Endodermal cell (in vitro differentiated cells): ENCODE results near the gene MRPS27. TPM values are rescaled to one million over a fixed set of nuclear protein-coding genes. Genes with fewer than 3 reads are reported as not detected.

Experiments used
- DNase-seq: peaks from one replicate; pipeline ENCODE4 v3.0.0-alpha.2; 2017
- H3K27ac ChIP-seq: 2 replicates; pipeline ENCODE4 v1.5.1; 2013; ENCODE audit warnings: mild to moderate bottlenecking, low read depth, low read length, moderate library complexity
- H3K27me3 ChIP-seq: 2 replicates; pipeline ENCODE4 v1.6.1; 2013; ENCODE audit warnings: mild to moderate bottlenecking, low read length, moderate library complexity; ENCODE audit not compliant: insufficient read depth, control insufficient read depth, poor library complexity, severe bottlenecking
- H3K36me3 ChIP-seq: 2 replicates; pipeline ENCODE4 v1.7.0; 2013; ENCODE audit warnings: mild to moderate bottlenecking, low read length, moderate library complexity; ENCODE audit not compliant: control insufficient read depth, insufficient read depth
- H3K4me1 ChIP-seq: one replicate; pipeline ENCODE4 v1.7.0; 2013; ENCODE audit warnings: low read length; ENCODE audit not compliant: control insufficient read depth, insufficient read depth
- H3K4me3 ChIP-seq: 2 replicates; pipeline ENCODE4 v1.5.1; 2013; ENCODE audit warnings: mild to moderate bottlenecking, low read length, moderate library complexity
- H3K9ac ChIP-seq: 2 replicates; pipeline ENCODE4 v1.6.1; 2013; ENCODE audit warnings: mild to moderate bottlenecking, low read length, moderate library complexity; ENCODE audit not compliant: poor library complexity, severe bottlenecking; ENCODE audit errors: extremely low read depth
- H3K9me3 ChIP-seq: 2 replicates; pipeline ENCODE4 v1.6.1; 2013; ENCODE audit warnings: mild to moderate bottlenecking, low read length, moderate library complexity; ENCODE audit not compliant: control insufficient read depth
- H3K27ac Mint-ChIP-seq: 2 replicates; pipeline ENCODE4 v1.8.0; 2020; ENCODE audit warnings: mixed read lengths
- H3K27me3 Mint-ChIP-seq: 2 replicates; pipeline ENCODE4 v1.8.0; 2021; ENCODE audit warnings: mild to moderate bottlenecking, mixed read lengths; ENCODE audit not compliant: insufficient read depth
- H3K36me3 Mint-ChIP-seq: 2 replicates; pipeline ENCODE4 v1.8.0; 2020; ENCODE audit warnings: low read depth, mixed read lengths
- H3K4me1 Mint-ChIP-seq: 2 replicates; pipeline ENCODE4 v1.8.0; 2020; ENCODE audit warnings: mixed read lengths
- H3K4me3 Mint-ChIP-seq: 2 replicates; pipeline ENCODE4 v1.8.0; 2020; ENCODE audit warnings: mild to moderate bottlenecking, moderate library complexity, mixed read lengths
- H3K9me3 Mint-ChIP-seq: 2 replicates; pipeline ENCODE4 v1.8.0; 2020; ENCODE audit warnings: mild to moderate bottlenecking, mixed read lengths
- CTCF ChIP-seq: fragments of 200-600 bp; sonication (generic); conservative IDR thresholded peaks from 2 replicates; pipeline ENCODE4 v1.5.0; 2021; ENCODE audit warnings: antibody characterized with exemption, mild to moderate bottlenecking
- WGBS, 2 experiments: methylation state at CpG; one replicate each; pipeline versions ENCODE4 v1.1.5 to v1.1.7; 2013; ENCODE audit warnings: missing lambda C conversion rate in 2 of 2, mixed read lengths in 1 of 2; ENCODE audit not compliant: insufficient coverage in 1 of 2, insufficient read length in 1 of 2; 5-methylcytosine and 5-hydroxymethylcytosine counted together
- total RNA-seq, 2 donors: library from RNA; stranded (reverse); fragmentation: NEBNext Ultra II Directional in 1 of 2; extraction: Animal tissue kit (Norgen Biotek cat#: 25700) in 1 of 2; gene quantifications; 2 replicates in 1 of 2; 3 replicates in 1 of 2; pipeline ENCODE4 v1.2.1, GENCODE V29; 2021

Gene MRPS27
- total RNA-seq, 2 donors from 2014 or later = 55.2 to 80.8 TPM

- Histone ChIP-seq H3K9ac (no peak overlapping the region), H3K4me1 (no peaks in the 10 kb centered on the region), H3K36me3 (peaks cover 10% of the 10 kb centered on the region), H3K27me3 (no peaks in the 10 kb centered on the region), H3K9me3 (no peaks in the 10 kb centered on the region), H3K27ac (no peak overlapping the region), H3K4me3 (no peak overlapping the region)
- TF ChIP-seq CTCF = no peak
- H3K4me3 Mint-ChIP-seq = no peak overlapping the region
- no peak for DNase-seq
- peaks cover 19% of the 10 kb centered on the region for H3K9me3 Mint-ChIP-seq
- H3K4me1 Mint-ChIP-seq = no peaks in the 10 kb centered on the region
- 89% methylated on average over 3 to 4 of the region's 4 CpGs for whole genome bisulfite sequencing, 2 experiments
- H3K27ac Mint-ChIP-seq = no peak overlapping the region
- H3K36me3 Mint-ChIP-seq = peaks cover 44% of the 10 kb centered on the region
- no peaks in the 10 kb centered on the region for H3K27me3 Mint-ChIP-seq
Measured at GRCh38 chr5:72347801-72348308, 27.8 kb upstream of the MRPS27 start.

GRCh38 chr5:72346398-72346797 is 26.4 kb upstream of the MRPS27 start:
- Mint-ChIP-seq H3K4me3 (no peak overlapping the region), H3K36me3 (peaks cover 44% of the 10 kb centered on the region), H3K27ac (no peak overlapping the region), H3K4me1 (no peaks in the 10 kb centered on the region), H3K27me3 (no peaks in the 10 kb centered on the region), H3K9me3 (peaks cover 19% of the 10 kb centered on the region)
- H3K4me3 ChIP-seq = no peak overlapping the region
- no peak for TF ChIP-seq CTCF
- H3K4me1 ChIP-seq = no peaks in the 10 kb centered on the region
- H3K36me3 ChIP-seq = peaks cover 10% of the 10 kb centered on the region
- no peak for DNase-seq
- WGBS, 2 experiments = 83 to 95% methylated on average over 1 to 2 of the region's 2 CpGs
- no peaks in the 10 kb centered on the region for H3K27me3 ChIP-seq
- no peak overlapping the region for H3K27ac ChIP-seq
- H3K9ac ChIP-seq = no peak overlapping the region
- H3K9me3 ChIP-seq = no peaks in the 10 kb centered on the region

- H3K27ac ChIP-seq = no peak overlapping the region
- Mint-ChIP-seq H3K9me3 (peaks cover 2% of the 10 kb centered on the region), H3K27me3 (no peaks in the 10 kb centered on the region), H3K36me3 (peaks cover 29% of the 10 kb centered on the region), H3K27ac (no peak overlapping the region), H3K4me3 (no peak overlapping the region), H3K4me1 (no peaks in the 10 kb centered on the region)
- TF ChIP-seq CTCF = no peak
- no peak overlapping the region for H3K4me3 ChIP-seq
- H3K27me3 ChIP-seq = no peaks in the 10 kb centered on the region
- H3K36me3 ChIP-seq = peaks cover 41% of the 10 kb centered on the region
- H3K9me3 ChIP-seq = no peaks in the 10 kb centered on the region
- H3K9ac ChIP-seq = no peak overlapping the region
- WGBS, 2 experiments = 89 to 92% methylated on average over 3 to 4 of the region's 4 CpGs
- no peaks in the 10 kb centered on the region for H3K4me1 ChIP-seq
- no peak for DNase-seq
Measured at GRCh38 chr5:72338689-72339209, 18.7 kb upstream of the MRPS27 start.
